K562 (cell line): ENCODE measurements around the gene GNGT2.
"Not testable (repeated sequence)": the region's sequence is repeated elsewhere in the genome, so short reads cannot be mapped to it uniquely, and the experiment has no call there.

Experiments used
- CHD2 ChIP-seq: IDR thresholded peaks from 2 replicates; pipeline ENCODE4 v1.6.1; 2011; ENCODE audit warnings: low read depth, low read length
- CHD4 ChIP-seq: fragments of 200-600 bp; sonication (generic); IDR thresholded peaks from 3 replicates; pipeline ENCODE4 v1.6.1; 2012; ENCODE audit warnings: low read depth, mild to moderate bottlenecking, mixed read lengths, low read length, inconsistent platforms; ENCODE audit not compliant: insufficient read depth, insufficient replicate concordance, poor library complexity, severe bottlenecking
- CREM ChIP-seq: IDR thresholded peaks from 2 replicates; pipeline ENCODE4 v1.6.1; 2014; ENCODE audit warnings: antibody characterized with exemption, low read depth
- CTCF ChIP-seq, 3 experiments: IDR thresholded peaks in 2 of 3; conservative IDR thresholded peaks in 1 of 3; 2 replicates each; pipeline ENCODE4 v1.5.1; 2011 to 2012; ENCODE audit warnings: low read length in 3 of 3, mild to moderate bottlenecking in 3 of 3, control low read depth in 2 of 3, improper control_type of control experiment in 1 of 3, inconsistent platforms in 1 of 3, low read depth in 1 of 3, mixed read lengths in 1 of 3, moderate library complexity in 1 of 3; ENCODE audit not compliant: insufficient read depth in 2 of 3
- FOXA1 ChIP-seq: fragments of 450-650 bp; IDR thresholded peaks from 2 replicates; pipeline ENCODE4 v1.6.1; 2016; ENCODE audit warnings: mild to moderate bottlenecking, borderline replicate concordance
- GTF2F1 ChIP-seq: IDR thresholded peaks from 2 replicates; pipeline ENCODE4 v1.6.1; 2011; ENCODE audit warnings: low read depth, low read length, improper control_type of control experiment
- JUN ChIP-seq, 2 experiments: sonication (generic) in 1 of 2; formaldehyde crosslinking in 1 of 2; IDR thresholded peaks; 2 replicates each; pipeline versions ENCODE4 v1.6.1 to v1.8.0; 2012 to 2022; ENCODE audit warnings: borderline replicate concordance in 2 of 2, mild to moderate bottlenecking in 2 of 2, improper control_type of control experiment in 1 of 2, low read depth in 1 of 2, low read length in 1 of 2, missing genetic modification reagents in 1 of 2
- JUND ChIP-seq, 2 experiments: IDR thresholded peaks; 2 replicates in 1 of 2; 3 replicates in 1 of 2; pipeline ENCODE4 v1.6.1; 2011; ENCODE audit warnings: borderline replicate concordance in 2 of 2, low read depth in 2 of 2, low read length in 2 of 2, improper control_type of control experiment in 1 of 2, missing biosample characterization in 1 of 2, missing genetic modification characterization in 1 of 2, missing genetic modification reagents in 1 of 2
- NCOA2 ChIP-seq, 2 experiments: fragments of 450-650 bp; IDR thresholded peaks; 2 replicates each; pipeline ENCODE4 v1.6.1; 2018; ENCODE audit warnings: mild to moderate bottlenecking in 2 of 2, moderate library complexity in 1 of 2; ENCODE audit not compliant: partially characterized antibody in 2 of 2
- RAD21 ChIP-seq, 2 experiments: fragments of 250-450 bp in 1 of 2; fragments of 450-650 bp in 1 of 2; sonication (Bioruptor Pico) in 1 of 2; formaldehyde crosslinking in 1 of 2; IDR thresholded peaks in 1 of 2; conservative IDR thresholded peaks in 1 of 2; 2 replicates each; pipeline versions ENCODE4 v1.4.0 to v1.8.0; 2020 to 2022; ENCODE audit warnings: mild to moderate bottlenecking in 2 of 2, moderate library complexity in 1 of 2
- SETDB1 ChIP-seq: IDR thresholded peaks from one replicate; pipeline ENCODE4 v1.6.1; 2012; ENCODE audit warnings: low read length, control low read depth, inconsistent platforms
- SIN3A ChIP-seq, 2 experiments: fragments of 150-350 bp in 1 of 2; IDR thresholded peaks; 2 replicates each; pipeline ENCODE4 v1.6.1; 2011 to 2016; ENCODE audit warnings: borderline replicate concordance in 2 of 2, low read depth in 2 of 2, low read length in 2 of 2, mild to moderate bottlenecking in 2 of 2, moderate library complexity in 2 of 2; ENCODE audit not compliant: control insufficient read depth in 1 of 2
- TF ChIP-seq, protein P1 (sequence below): sonication (generic); formaldehyde crosslinking; IDR thresholded peaks from 2 replicates; pipeline ENCODE4 v1.5.0; 2020; ENCODE audit warnings: missing genetic modification reagents
- TF ChIP-seq, protein P2 (sequence below), 2 experiments: fragments of 450-650 bp; IDR thresholded peaks; 2 replicates each; pipeline ENCODE4 v1.6.1; 2016

- TF ChIP-seq GTF2F1; CTCF (IDR thresholded peaks at IDR 0.05 in 2 of 3, conservative IDR thresholded peaks at IDR 0.05 in 1 of 3; ENCODE audit: insufficient read depth in 2 of 3, low read depth in 1 of 3, low read length in 3 of 3); SIN3A (IDR thresholded peaks at IDR 0.05; ENCODE audit: borderline replicate concordance in 2 of 2, control insufficient read depth in 1 of 2, low read depth in 2 of 2, low read length in 2 of 2); NCOA2 (IDR thresholded peaks at IDR 0.05; ENCODE audit: partially characterized antibody in 2 of 2); FOXA1; CHD2; SETDB1; JUND (IDR thresholded peaks at IDR 0.05; ENCODE audit: borderline replicate concordance, low read depth, low read length); JUND (tag; IDR thresholded peaks at IDR 0.05; ENCODE audit: borderline replicate concordance, low read depth, low read length); CHD4; JUN (IDR thresholded peaks at IDR 0.05; ENCODE audit: borderline replicate concordance, low read depth, low read length); JUN (CRISPR knock-in tag; IDR thresholded peaks at IDR 0.05; ENCODE audit: borderline replicate concordance); RAD21 (CRISPR knock-in tag; conservative IDR thresholded peaks at IDR 0.05 in 1 of 2, IDR thresholded peaks at IDR 0.05 in 1 of 2); CREM: not testable (repeated sequence)
- TF ChIP-seq, protein P1, sequence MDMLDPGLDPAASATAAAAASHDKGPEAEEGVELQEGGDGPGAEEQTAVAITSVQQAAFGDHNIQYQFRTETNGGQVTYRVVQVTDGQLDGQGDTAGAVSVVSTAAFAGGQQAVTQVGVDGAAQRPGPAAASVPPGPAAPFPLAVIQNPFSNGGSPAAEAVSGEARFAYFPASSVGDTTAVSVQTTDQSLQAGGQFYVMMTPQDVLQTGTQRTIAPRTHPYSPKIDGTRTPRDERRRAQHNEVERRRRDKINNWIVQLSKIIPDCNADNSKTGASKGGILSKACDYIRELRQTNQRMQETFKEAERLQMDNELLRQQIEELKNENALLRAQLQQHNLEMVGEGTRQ: not testable (repeated sequence)
- TF ChIP-seq, protein P2, sequence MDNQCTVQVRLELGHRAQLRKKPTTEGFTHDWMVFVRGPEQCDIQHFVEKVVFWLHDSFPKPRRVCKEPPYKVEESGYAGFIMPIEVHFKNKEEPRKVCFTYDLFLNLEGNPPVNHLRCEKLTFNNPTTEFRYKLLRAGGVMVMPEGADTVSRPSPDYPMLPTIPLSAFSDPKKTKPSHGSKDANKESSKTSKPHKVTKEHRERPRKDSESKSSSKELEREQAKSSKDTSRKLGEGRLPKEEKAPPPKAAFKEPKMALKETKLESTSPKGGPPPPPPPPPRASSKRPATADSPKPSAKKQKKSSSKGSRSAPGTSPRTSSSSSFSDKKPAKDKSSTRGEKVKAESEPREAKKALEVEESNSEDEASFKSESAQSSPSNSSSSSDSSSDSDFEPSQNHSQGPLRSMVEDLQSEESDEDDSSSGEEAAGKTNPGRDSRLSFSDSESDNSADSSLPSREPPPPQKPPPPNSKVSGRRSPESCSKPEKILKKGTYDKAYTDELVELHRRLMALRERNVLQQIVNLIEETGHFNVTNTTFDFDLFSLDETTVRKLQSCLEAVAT (IDR thresholded peaks at IDR 0.05): not testable (repeated sequence)
Observed at GRCh38 chr17:49184522-49184921, 25.9 kb downstream of the GNGT2 start.
